ENCODE measurements around the gene HMCN2.

The HMCN2 gene

GRCh38 chr9:130359819-130360218, 94.3 kb downstream of the HMCN2 start:
- DNase-seq (ENCODE audit: insufficient read length, low spot score), result no peak
- FAIRE-seq, result no peak

- FAIRE-seq (no peak), DNase-seq (ENCODE audit: insufficient read length, low spot score) (no peak)
Observed at GRCh38 chr9:130360672-130361071, 95.1 kb downstream of the HMCN2 start.

- no peak for FAIRE-seq
Observed at GRCh38 chr9:130361873-130362362, 96.4 kb downstream of the HMCN2 start.

GRCh38 chr9:130362691-130363090, 97.1 kb downstream of the HMCN2 start:
- FAIRE-seq, result no peak
- no peak for DNase-seq (ENCODE audit: insufficient read length, low spot score)

More at GRCh38 chr9:130361873-130362362, 96.4 kb downstream of the HMCN2 start:
- DNase-seq (ENCODE audit: insufficient read length, low spot score), result no peak

- FAIRE-seq (no peak), DNase-seq (ENCODE audit: insufficient read length, low spot score) (no peak)
Observed at GRCh38 chr9:130363755-130364404, 98.3 kb downstream of the HMCN2 start.

- FAIRE-seq, result no peak
- no peak for DNase-seq (ENCODE audit: insufficient read length, low spot score)
Observed at GRCh38 chr9:130364619-130365322, 99.2 kb downstream of the HMCN2 start.

GRCh38 chr9:130365323-130365721, 99.8 kb downstream of the HMCN2 start:
- FAIRE-seq (no peak), DNase-seq (ENCODE audit: insufficient read length, low spot score) (no peak)

GRCh38 chr9:130366072-130366471, 100.5 kb downstream of the HMCN2 start:
- DNase-seq (ENCODE audit: insufficient read length, low spot score) (no peak), FAIRE-seq (no peak)

GRCh38 chr9:130366888-130367550, 101.5 kb downstream of the HMCN2 start:
- no peak for FAIRE-seq
- no peak for DNase-seq (ENCODE audit: insufficient read length, low spot score)

- no peak for DNase-seq (ENCODE audit: insufficient read length, low spot score)
Observed at GRCh38 chr9:130368631-130369103, 103.1 kb downstream of the HMCN2 start.

GRCh38 chr9:130370226-130370625, 104.7 kb downstream of the HMCN2 start:
- no peak for DNase-seq (ENCODE audit: insufficient read length, low spot score)
- no peak for FAIRE-seq

More at GRCh38 chr9:130368631-130369103, 103.1 kb downstream of the HMCN2 start:
- no peak for FAIRE-seq

- no peak for FAIRE-seq
- DNase-seq (ENCODE audit: insufficient read length, low spot score), result no peak
Observed at GRCh38 chr9:130371196-130371966, 105.8 kb downstream of the HMCN2 start.

GRCh38 chr9:130372057-130372456, 106.5 kb downstream of the HMCN2 start:
- no peak for DNase-seq (ENCODE audit: insufficient read length, low spot score)
- FAIRE-seq, result no peak

GRCh38 chr9:130373679-130374325, 108.2 kb downstream of the HMCN2 start:
- FAIRE-seq, result no peak
- DNase-seq (ENCODE audit: insufficient read length, low spot score), result no peak

- FAIRE-seq, result no peak
- no peak for DNase-seq (ENCODE audit: insufficient read length, low spot score)
Observed at GRCh38 chr9:130377612-130378011, 112.1 kb downstream of the HMCN2 start.

GRCh38 chr9:130378875-130379648, 113.5 kb downstream of the HMCN2 start:
- no peak for FAIRE-seq
- DNase-seq (ENCODE audit: insufficient read length, low spot score), result no peak

- DNase-seq (ENCODE audit: insufficient read length, low spot score) (no peak), FAIRE-seq (no peak)
Observed at GRCh38 chr9:130379649-130379970, 114.0 kb downstream of the HMCN2 start.

GRCh38 chr9:130380920-130381469, 115.4 kb downstream of the HMCN2 start:
- FAIRE-seq, result no peak
- no peak for DNase-seq (ENCODE audit: insufficient read length, low spot score)

- DNase-seq (ENCODE audit: insufficient read length, low spot score), result no peak
- no peak for FAIRE-seq
Observed at GRCh38 chr9:130381660-130382059, 116.1 kb downstream of the HMCN2 start.

All from GM19239 (cell line).